MM.1S (cell line): ENCODE measurements around the gene CLDN7.

Experiments used
- DNase-seq: peaks from one replicate; pipeline ENCODE4 v3.0.0-alpha.2; 2015
- H2AFZ ChIP-seq: fragments of 300-600 bp; sonication (generic); 2 replicates; pipeline ENCODE4 v1.6.0; 2016; ENCODE audit warnings: antibody characterized with exemption, low read length
- H3F3A ChIP-seq: fragments of 300-600 bp; sonication (generic); 2 replicates; pipeline ENCODE4 v1.6.1; 2016; ENCODE audit warnings: mild to moderate bottlenecking, antibody characterized with exemption, low read length, moderate library complexity, mixed read lengths; ENCODE audit not compliant: insufficient read depth
- H3K27ac ChIP-seq: fragments of 300-600 bp; sonication (generic); 2 replicates; pipeline ENCODE4 v1.5.1; 2016; ENCODE audit warnings: mild to moderate bottlenecking, low read length
- H3K27me3 ChIP-seq: fragments of 300-600 bp; sonication (generic); replicated peaks from 2 replicates; pipeline ENCODE4 v1.6.0; 2016; ENCODE audit warnings: low read length; ENCODE audit not compliant: insufficient read depth
- H3K36me3 ChIP-seq: fragments of 300-600 bp; sonication (generic); replicated peaks from 2 replicates; pipeline ENCODE4 v1.6.1; 2016; ENCODE audit warnings: mild to moderate bottlenecking, low read length, mixed read lengths; ENCODE audit not compliant: insufficient read depth
- H3K4me1 ChIP-seq: fragments of 300-600 bp; sonication (generic); 2 replicates; pipeline ENCODE4 v1.6.1; 2016; ENCODE audit warnings: low read length, mixed read lengths
- H3K4me2 ChIP-seq: fragments of 300-600 bp; sonication (generic); 2 replicates; pipeline ENCODE4 v1.6.0; 2016; ENCODE audit warnings: low read depth, low read length
- H3K4me3 ChIP-seq: fragments of 300-600 bp; sonication (generic); 2 replicates; pipeline ENCODE4 v1.5.1; 2016; ENCODE audit warnings: low read length, mixed read lengths
- H3K79me2 ChIP-seq: fragments of 300-600 bp; sonication (generic); 2 replicates; pipeline ENCODE4 v1.6.1; 2016; ENCODE audit warnings: mixed run types, low read length, mixed read lengths
- H3K9ac ChIP-seq: fragments of 300-600 bp; sonication (generic); 2 replicates; pipeline ENCODE4 v1.6.1; 2016; ENCODE audit warnings: low read length, mixed read lengths
- H3K9me2 ChIP-seq: fragments of 300-600 bp; sonication (generic); replicated peaks from 2 replicates; pipeline ENCODE4 v1.6.1; 2016; ENCODE audit warnings: mild to moderate bottlenecking, low read length, mixed read lengths; ENCODE audit not compliant: insufficient read depth
- H3K9me3 ChIP-seq: fragments of 300-600 bp; sonication (generic); replicated peaks from 2 replicates; pipeline ENCODE4 v1.6.1; 2016; ENCODE audit warnings: mild to moderate bottlenecking, low read length, mixed read lengths; ENCODE audit not compliant: insufficient read depth
- H4K20me1 ChIP-seq: fragments of 300-600 bp; sonication (generic); 2 replicates; pipeline ENCODE4 v1.6.1; 2016; ENCODE audit warnings: mild to moderate bottlenecking, low read length, moderate library complexity, mixed read lengths; ENCODE audit not compliant: insufficient read depth
- EZH2 ChIP-seq: fragments of 300-600 bp; sonication (generic); optimal IDR thresholded peaks from 2 replicates; pipeline ENCODE3; 2017; ENCODE audit warnings: low read depth, mild to moderate bottlenecking, antibody characterized with exemption, low read length, mixed read lengths
- EZH2phosphoT487 ChIP-seq: fragments of 300-600 bp; sonication (generic); IDR thresholded peaks from 2 replicates; pipeline ENCODE4 v1.6.1; 2018; ENCODE audit warnings: antibody characterized with exemption, low read length
- TF ChIP-seq, protein P1 (sequence below): fragments of 300-600 bp; sonication (generic); IDR thresholded peaks from 2 replicates; pipeline ENCODE4 v1.5.1; 2016; ENCODE audit warnings: antibody characterized with exemption, low read length, mixed read lengths

Gene CLDN7

DNA sequence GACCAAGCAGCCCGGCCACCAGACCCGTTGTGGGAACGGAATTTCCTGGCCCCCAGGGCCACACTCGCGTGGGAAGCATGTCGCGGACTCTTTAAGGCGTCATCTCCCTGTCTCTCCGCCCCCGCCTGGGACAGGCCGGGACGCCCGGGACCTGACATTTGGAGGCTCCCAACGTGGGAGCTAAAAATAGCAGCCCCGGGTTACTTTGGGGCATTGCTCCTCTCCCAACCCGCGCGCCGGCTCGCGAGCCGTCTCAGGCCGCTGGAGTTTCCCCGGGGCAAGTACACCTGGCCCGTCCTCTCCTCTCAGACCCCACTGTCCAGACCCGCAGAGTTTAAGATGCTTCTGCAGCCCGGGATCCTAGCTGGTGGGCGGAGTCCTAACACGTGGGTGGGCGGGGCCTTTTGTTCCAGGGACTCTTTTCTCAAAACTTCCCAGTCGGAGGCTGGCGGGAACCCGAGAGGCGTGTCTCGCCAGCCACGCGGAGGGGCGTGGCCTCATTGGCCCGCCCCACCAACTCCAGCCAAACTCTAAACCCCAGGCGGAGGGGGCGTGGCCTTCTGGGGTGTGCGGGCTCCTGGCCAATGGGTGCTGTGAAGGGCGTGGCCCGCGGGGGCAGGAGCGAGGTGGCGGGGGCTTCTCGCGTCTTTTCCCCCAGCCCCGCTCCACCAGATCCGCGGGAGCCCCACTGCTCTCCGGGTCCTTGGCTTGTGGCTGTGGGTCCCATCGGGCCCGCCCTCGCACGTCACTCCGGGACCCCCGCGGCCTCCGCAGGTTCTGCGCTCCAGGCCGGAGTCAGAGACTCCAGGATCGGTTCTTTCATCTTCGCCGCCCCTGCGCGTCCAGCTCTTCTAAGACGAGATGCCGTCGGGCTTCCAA, 19.0 kb upstream of the CLDN7 start, which contains the start of gene SLC2A4:
TSS of gene SLC2A4 (plus strand) at position 645 of the 879 bp plus-strand sequence. CDS start at position 862, 217 bp downstream.
- peak within 1 kb of the TSS; percentile 13; the same call in 1 of the 2 replicates for H3K9ac ChIP-seq
- TF ChIP-seq, protein P1, sequence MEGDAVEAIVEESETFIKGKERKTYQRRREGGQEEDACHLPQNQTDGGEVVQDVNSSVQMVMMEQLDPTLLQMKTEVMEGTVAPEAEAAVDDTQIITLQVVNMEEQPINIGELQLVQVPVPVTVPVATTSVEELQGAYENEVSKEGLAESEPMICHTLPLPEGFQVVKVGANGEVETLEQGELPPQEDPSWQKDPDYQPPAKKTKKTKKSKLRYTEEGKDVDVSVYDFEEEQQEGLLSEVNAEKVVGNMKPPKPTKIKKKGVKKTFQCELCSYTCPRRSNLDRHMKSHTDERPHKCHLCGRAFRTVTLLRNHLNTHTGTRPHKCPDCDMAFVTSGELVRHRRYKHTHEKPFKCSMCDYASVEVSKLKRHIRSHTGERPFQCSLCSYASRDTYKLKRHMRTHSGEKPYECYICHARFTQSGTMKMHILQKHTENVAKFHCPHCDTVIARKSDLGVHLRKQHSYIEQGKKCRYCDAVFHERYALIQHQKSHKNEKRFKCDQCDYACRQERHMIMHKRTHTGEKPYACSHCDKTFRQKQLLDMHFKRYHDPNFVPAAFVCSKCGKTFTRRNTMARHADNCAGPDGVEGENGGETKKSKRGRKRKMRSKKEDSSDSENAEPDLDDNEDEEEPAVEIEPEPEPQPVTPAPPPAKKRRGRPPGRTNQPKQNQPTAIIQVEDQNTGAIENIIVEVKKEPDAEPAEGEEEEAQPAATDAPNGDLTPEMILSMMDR: no peak
- TF ChIP-seq EZH2phosphoT487 (no peak), EZH2 (no peak)
- H2AFZ ChIP-seq: peak within 1 kb of the TSS; percentile 85
- peaks cover 5% of the 10 kb centered on the region for H3K4me1 ChIP-seq
- no peaks in the 10 kb centered on the region for H3K9me3 ChIP-seq
- no peaks in the 10 kb centered on the region for H3K36me3 ChIP-seq
- H3K27ac ChIP-seq: no peak within 1 kb of the TSS
- H4K20me1 ChIP-seq: no peaks in the 10 kb centered on the region
- peak within 1 kb of the TSS; percentile 65 for H3K4me3 ChIP-seq
- peaks cover 8% of the 10 kb centered on the region for H3F3A ChIP-seq
- peaks cover 76% of the 10 kb centered on the region for H3K27me3 ChIP-seq
- H3K79me2 ChIP-seq: no peaks in the 10 kb centered on the region
- H3K4me2 ChIP-seq: peak within 1 kb of the TSS; percentile 97
- peak; percentile 95 for DNase-seq
- no peaks in the 10 kb centered on the region for H3K9me2 ChIP-seq

DNA sequence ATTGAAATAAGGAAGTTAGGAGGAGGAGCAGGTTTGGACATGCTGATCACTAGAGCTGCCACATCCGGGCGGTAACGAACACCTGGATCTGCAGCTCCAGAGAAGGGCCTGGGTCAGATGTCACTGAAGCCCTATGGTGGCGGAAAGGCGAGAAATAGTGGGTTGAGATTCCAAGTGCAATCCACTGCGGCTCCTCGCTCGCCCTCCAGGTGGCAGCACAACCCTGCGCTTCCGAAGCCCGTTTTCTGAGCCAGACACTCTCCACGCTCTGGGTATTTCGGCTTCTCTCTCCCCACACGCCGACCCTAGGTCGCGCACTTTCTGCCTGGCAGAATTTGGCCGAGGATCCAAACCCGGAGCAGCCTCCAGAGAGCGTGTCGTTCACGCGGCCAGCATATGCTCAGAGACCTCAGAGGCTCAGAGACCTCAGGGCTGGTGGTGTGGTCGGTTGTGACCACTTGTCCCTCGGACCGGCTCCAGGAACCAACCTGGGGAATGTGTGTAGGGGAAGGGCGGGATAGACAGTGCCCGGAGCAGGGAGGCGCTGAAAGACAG, 18.3 kb upstream of the CLDN7 start:
- Histone ChIP-seq H3K9me2 (no peaks in the 10 kb centered on the region), H3K4me2 (peak overlapping the region; percentile 97), H3F3A (peaks cover 8% of the 10 kb centered on the region), H3K4me3 (peak overlapping the region; percentile 65), H3K79me2 (no peaks in the 10 kb centered on the region), H3K9me3 (no peaks in the 10 kb centered on the region), H3K4me1 (peaks cover 4% of the 10 kb centered on the region), H3K36me3 (no peaks in the 10 kb centered on the region), H4K20me1 (no peaks in the 10 kb centered on the region), H2AFZ (peak overlapping the region; percentile 85), H3K27me3 (peaks cover 76% of the 10 kb centered on the region), H3K27ac (no peak overlapping the region), H3K9ac (peak overlapping the region; percentile 13; the same call in 1 of the 2 replicates)
- no peak for TF ChIP-seq EZH2phosphoT487
- TF ChIP-seq, protein P1: peak; percentile 89
- TF ChIP-seq EZH2: no peak
- peak; percentile 86 for DNase-seq

DNA sequence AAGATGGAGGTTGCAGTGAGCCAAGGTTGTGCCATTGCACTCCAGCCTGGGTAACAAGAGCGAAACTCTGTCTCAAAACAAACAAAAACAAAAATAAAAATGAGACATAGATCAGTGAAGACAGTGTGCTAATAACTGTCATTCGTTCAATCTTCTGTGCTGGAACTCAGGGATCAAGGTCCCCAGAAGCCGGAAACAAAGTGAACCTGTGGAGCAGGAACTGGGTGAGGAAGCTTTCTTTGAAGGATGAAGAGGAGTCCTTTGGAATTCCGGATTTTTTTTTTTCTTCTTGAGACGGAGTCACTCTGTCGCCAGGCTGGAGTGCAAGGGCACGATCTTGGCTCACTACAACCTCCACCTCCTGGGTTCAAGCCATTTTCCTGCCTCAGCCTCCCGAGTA, 17.2 kb upstream of the CLDN7 start:
- peaks cover 74% of the 10 kb centered on the region for H3K27me3 ChIP-seq
- no peaks in the 10 kb centered on the region for H3K79me2 ChIP-seq
- H3K9ac ChIP-seq: no peak overlapping the region
- H4K20me1 ChIP-seq: no peaks in the 10 kb centered on the region
- no peak overlapping the region for H3K27ac ChIP-seq
- H3K4me2 ChIP-seq: no peak overlapping the region
- TF ChIP-seq EZH2phosphoT487 (no peak), EZH2 (no peak)
- TF ChIP-seq, protein P1: no peak
- no peak overlapping the region for H2AFZ ChIP-seq
- H3K9me3 ChIP-seq: no peaks in the 10 kb centered on the region
- DNase-seq: no peak
- no peaks in the 10 kb centered on the region for H3K9me2 ChIP-seq
- H3K36me3 ChIP-seq: no peaks in the 10 kb centered on the region
- H3K4me3 ChIP-seq: no peak overlapping the region
- peaks cover 8% of the 10 kb centered on the region for H3F3A ChIP-seq
- peaks cover 4% of the 10 kb centered on the region for H3K4me1 ChIP-seq
